Fibroblast of skin of back (primary cell): ENCODE measurements around the gene PSMC4.
A peak's percentile ranks its signal among the peaks of the same experiment; 100 is the strongest.
"Not testable (repeated sequence)": the region's sequence is repeated elsewhere in the genome, so short reads cannot be mapped to it uniquely, and the experiment has no call there.

ENCODE experiments used
- DNase-seq: peaks from one replicate; pipeline ENCODE4 v3.0.0-alpha.2; 2013

The PSMC4 gene

GRCh38 chr19:39946532-39946931, 24.4 kb upstream of the PSMC4 start:
- DNase-seq, result no peak

GRCh38 chr19:39949026-39949747, 21.8 kb upstream of the PSMC4 start:
- no peak for DNase-seq

- no peak for DNase-seq
Measured at GRCh38 chr19:39951065-39951650, 19.8 kb upstream of the PSMC4 start.

GRCh38 chr19:39951686-39952085, 19.3 kb upstream of the PSMC4 start:
- DNase-seq, result no peak

GRCh38 chr19:39953915-39954314, 17.1 kb upstream of the PSMC4 start:
- no peak for DNase-seq

GRCh38 chr19:39957886-39958285, 13.1 kb upstream of the PSMC4 start:
- not testable (repeated sequence) for DNase-seq

- not testable (repeated sequence) for DNase-seq
Measured at GRCh38 chr19:39958942-39959341, 12.0 kb upstream of the PSMC4 start.

- not testable (repeated sequence) for DNase-seq
Measured at GRCh38 chr19:39959407-39959806, 11.6 kb upstream of the PSMC4 start.

- DNase-seq, result no peak
Measured at GRCh38 chr19:39963898-39964297, 7.1 kb upstream of the PSMC4 start.

GRCh38 chr19:39966617-39967016, 4.3 kb upstream of the PSMC4 start:
- no peak for DNase-seq

- no peak for DNase-seq
Measured at GRCh38 chr19:39967561-39967960, 3.4 kb upstream of the PSMC4 start.

- DNase-seq, result no peak
Measured at GRCh38 chr19:39968789-39969188, 2.2 kb upstream of the PSMC4 start.

- DNase-seq, result peak; percentile 4
Measured at GRCh38 chr19:39969266-39969665, 1.7 kb upstream of the PSMC4 start.

GRCh38 chr19:39969681-39970424, 1.1 kb upstream of the PSMC4 start:
- no peak for DNase-seq

- no peak for DNase-seq
Measured at GRCh38 chr19:39970425-39970674, 615 bp upstream of the PSMC4 start.

GRCh38 chr19:39971380-39972035, 543 bp downstream of the PSMC4 start:
- no peak for DNase-seq

GRCh38 chr19:39974377-39975155, 3.6 kb downstream of the PSMC4 start:
- no peak for DNase-seq

- DNase-seq, result no peak
Measured at GRCh38 chr19:39982883-39983282, 11.9 kb downstream of the PSMC4 start.

GRCh38 chr19:39983695-39984300, 12.8 kb downstream of the PSMC4 start:
- no peak for DNase-seq

GRCh38 chr19:39986643-39987042, 15.7 kb downstream of the PSMC4 start:
- DNase-seq, result no peak

GRCh38 chr19:39987167-39987566, 16.2 kb downstream of the PSMC4 start:
- no peak for DNase-seq

- DNase-seq, result no peak
Measured at GRCh38 chr19:39987596-39987995, 16.6 kb downstream of the PSMC4 start.
